Stimulated activated CD4-positive, alpha-beta T cell treated with anti-CD3 and anti-CD28 coated beads, Interleukin-1b, Interleukin-23, amount 100 ng/mL, for 4 hours (primary cell): ENCODE data around the gene PTPRA.
"Not testable (repeated sequence)": the region's sequence is repeated elsewhere in the genome, so short reads cannot be mapped to it uniquely, and the experiment has no call there.

Experiments used
- DNase-seq, 2 donors: peaks; one replicate each; pipeline ENCODE4 v3.0.0-alpha.2; 2020; ENCODE audit warnings: low read depth in 2 of 2

PTPRA gene

DNA sequence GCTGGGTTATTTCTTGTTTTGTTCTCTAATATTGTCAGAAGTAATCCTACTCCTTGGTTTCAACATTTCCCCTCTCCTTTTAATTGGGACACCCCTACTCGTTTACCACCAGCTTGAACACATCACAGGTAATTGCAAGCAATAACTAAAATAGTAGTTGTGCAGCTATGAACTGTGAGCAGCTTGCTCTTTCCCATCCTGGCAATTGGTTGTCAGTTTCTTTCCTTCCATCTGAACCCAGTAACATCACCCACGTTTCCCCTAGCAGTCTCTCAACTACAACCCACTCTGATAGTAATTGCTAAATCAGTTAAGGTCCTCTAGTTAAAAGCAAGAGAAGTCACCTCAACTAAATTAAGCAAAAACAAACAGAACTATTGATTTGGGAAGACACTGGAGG is 122.5 kb downstream of the PTPRA start:
- DNase-seq = no peak

DNA sequence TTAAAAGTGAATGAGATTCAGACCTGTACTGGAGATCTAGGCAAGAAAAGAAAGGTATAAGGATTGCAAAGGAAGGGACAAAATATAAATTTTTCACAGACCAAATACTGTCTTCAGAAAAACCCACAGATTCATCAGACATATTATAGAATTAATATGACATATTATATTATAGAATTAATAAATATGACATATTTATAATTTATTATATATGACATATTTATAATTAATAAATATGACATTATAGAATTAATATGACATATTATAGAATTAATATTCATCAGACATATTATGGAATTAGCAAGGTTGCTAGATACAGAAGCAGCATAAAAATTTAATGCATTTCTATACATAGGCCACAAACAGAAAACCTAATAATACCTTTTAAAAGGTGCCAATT is 125.4 kb downstream of the PTPRA start:
- DNase-seq = no peak

DNA sequence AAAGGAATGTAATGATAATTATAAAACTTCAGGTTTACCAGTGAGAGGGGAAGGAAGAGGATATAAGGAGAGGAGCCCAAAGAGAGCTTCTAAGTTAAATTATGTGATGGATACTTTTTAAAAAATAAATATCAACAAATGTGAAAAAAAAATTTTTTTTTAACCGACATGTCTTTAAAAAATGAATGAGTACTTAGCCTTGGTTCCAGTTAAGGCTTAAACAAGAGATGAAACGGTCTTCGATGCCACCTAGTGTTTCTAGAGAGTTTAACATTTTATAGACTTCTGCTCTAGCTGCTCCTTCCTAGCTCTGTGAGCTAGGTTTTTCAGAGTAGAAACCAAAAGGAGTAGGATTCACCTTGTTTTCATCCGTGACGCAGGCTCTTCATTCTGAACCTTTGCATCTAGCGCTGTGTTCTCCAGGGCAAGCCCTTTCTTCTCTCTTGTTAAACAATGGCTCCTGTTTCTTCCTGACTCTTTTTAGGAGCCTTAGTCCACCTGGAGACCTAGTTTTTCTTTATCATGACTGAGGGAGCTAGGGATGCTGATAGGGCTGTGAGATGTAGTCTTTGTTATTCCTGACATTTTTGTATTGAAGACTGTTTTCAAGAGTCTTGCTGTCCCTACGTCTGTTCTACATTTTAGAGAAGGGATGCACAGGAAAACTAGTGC is 127.7 kb downstream of the PTPRA start:
- DNase-seq = peak in 1 of 2 donors; percentile 17

DNA sequence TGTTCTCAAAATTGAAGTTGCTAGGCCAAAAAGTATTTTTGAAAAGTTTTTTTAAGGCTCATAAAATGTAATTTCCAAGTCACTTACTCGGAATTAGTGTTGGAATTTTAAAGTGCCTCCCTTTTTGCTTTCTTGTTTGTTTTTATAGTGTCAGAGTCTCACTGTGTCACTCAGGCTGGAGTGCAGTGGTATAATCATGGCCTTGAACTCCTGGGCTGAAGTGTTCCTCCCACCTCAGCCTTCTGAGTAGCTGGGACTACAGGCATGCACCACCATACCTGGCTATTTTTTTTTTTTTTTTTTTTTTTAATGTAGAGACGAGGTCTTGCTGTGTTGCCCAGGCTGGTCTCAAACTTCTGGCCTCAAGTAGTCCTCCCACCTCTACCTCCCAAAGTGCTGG is 130.1 kb downstream of the PTPRA start:
- DNase-seq = no peak

DNA sequence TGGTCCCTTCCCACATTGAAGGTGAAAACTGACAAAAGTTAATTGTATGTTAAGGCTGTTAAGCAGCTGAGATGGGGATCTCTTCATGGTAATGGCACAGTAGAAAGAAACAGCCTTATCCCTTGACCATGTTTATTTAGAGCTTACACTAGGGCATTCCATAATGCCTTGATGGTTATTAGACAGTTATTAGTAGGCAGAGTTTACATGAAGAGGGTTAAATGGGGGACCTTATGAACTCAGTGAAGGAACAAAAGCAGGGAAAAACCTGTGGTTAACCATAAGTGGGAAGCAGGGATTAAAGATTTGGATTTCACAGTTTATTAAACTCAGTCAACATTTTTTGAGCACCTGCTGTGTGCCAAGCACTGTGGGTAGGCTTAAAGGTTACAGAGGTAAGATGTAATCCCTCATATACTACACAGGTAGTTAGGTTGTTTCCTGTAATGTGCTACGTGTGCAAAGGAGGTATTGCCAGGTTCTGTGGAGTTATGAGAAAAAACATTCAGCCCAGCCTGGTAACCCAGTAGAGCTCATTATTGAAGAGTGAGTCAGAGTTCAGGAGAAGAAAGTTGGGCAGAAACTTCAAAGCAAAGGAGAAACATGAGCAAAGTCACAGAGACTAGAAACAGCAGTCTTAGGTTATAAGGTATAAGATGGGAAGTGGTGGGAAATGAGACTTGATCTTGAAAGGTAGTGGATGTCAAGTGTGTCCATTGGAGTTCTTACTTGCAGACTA is 137.9 kb downstream of the PTPRA start:
- peak in 1 of 2 donors; percentile 6 for DNase-seq

DNA sequence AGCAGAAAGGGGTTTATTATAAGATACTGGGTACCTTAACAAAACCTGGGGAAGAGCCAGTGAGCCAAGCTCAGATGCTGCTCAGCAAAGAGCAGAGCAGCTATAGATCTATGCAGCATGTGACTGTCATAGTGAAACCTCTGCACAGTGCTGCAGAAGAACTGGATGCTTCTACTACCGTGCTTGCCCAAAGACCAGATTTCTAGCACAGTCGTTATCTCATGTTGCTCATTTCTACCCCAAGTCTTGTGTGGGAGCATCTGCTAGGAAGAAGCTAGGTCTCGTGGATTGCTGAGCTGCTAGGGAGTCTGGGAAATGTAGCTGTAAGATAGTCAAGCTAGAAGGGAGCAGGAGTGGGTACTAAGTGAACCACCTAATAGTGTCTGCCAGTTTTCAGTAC is 138.5 kb downstream of the PTPRA start:
- DNase-seq = no peak

DNA sequence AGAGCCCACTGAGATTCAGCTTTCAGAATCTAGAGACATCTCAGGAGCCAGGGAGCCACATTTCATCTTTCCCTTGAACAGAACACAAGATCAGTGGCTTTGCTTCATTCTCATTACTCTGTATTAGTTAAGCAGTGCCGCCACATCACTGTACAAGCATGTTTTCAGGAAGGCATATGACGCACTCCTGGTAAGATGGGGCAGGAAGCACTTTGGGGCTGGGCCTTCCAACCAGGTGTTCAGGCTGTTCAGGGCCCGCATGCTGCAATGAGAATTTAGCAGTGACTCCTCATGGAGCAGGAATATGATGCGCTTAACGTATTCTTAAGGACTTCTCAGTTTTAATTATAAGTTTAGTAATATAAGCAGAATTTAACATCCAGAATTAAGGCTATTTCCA is 140.5 kb downstream of the PTPRA start:
- DNase-seq = no peak

DNA sequence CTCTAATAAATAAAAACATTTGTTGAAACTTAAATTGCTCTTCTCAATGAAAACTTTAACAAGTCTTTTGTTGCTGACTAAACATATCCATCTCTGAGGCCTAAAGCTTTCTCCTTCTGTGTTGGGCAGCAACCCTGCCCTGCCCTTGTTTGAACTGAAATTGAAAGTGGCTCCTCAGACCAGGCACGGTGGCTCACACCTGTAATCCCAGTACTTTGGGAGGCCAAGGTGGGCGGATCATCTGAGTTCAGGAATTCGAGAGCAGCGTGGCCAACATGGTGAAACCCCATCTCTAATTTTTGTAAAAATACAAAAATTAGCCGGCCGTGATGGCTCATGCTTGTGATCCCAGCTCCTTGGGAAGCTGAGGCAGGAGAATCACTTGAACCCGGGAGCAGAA is 140.9 kb downstream of the PTPRA start:
- no peak for DNase-seq

DNA sequence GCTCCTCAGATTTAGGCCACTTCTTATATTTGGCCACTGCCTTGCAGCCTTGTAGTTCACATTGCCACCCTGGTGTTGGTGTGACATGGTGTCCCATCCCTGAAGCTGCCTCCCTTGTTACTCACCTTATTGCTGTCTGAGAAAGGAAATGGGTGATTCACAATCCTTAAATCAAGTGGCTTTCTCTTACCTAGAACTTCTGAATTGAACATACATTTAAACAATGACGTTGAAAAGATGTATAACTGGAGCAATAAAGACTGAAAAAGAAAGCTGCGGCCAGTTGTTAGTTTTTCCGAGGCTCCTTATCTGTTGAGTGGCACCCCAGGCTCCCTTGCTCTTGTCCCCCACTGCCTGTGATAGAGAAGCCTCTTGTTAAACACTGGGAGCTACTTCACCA is 141.4 kb downstream of the PTPRA start:
- no peak for DNase-seq

DNA sequence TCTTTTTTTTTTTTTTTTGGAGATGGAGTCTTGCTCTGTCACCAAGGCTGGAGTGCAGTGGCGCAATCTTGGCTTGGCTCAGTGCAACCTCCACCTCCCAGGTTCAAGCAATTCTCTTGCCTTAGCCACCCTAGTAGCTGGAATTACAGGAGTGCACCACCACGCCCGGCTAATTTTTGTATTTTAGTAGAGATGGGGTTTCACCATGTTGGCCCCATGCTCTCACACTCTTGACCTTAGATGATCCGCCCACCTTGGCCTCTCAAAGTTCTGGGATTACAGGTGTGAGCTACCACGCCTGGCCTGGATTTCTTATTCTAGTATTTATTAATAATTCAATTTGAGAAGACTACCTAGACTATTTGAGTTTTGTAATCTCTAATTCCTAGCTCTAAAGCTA is 142.0 kb downstream of the PTPRA start:
- DNase-seq = not testable (repeated sequence)

DNA sequence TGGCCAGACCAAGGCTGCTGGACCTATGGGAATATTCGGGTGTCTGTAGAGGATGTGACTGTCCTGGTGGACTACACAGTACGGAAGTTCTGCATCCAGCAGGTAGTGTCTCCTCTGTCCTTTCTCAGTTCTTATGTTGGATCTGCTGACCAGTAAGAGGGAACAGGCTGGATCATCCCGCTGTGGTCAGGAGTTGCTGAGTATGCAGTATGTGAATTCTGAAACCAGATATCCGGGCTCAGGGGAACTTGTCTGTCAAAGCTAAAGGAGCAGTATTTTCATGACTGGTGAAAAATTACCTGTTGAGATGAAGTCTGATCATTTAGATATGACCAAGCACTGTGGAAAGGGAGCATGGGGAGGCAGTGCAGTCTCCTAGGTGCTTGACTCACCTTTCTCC is 148.0 kb downstream of the PTPRA start:
- no peak for DNase-seq

DNA sequence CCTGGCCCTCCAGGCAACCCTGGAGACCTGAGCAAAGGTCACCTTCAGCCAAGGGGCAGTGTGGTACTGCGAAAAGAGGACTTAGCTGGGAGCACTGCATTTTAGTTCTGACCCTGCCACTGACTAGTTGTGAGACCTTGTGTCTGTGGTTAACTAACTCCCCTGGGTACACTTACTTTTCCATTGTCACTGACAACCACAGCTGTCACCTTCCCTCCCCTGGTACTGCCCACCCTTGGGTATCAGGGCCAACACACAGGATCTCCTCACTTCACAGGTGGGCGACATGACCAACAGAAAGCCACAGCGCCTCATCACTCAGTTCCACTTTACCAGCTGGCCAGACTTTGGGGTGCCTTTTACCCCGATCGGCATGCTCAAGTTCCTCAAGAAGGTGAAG is 148.5 kb downstream of the PTPRA start:
- no peak for DNase-seq

DNA sequence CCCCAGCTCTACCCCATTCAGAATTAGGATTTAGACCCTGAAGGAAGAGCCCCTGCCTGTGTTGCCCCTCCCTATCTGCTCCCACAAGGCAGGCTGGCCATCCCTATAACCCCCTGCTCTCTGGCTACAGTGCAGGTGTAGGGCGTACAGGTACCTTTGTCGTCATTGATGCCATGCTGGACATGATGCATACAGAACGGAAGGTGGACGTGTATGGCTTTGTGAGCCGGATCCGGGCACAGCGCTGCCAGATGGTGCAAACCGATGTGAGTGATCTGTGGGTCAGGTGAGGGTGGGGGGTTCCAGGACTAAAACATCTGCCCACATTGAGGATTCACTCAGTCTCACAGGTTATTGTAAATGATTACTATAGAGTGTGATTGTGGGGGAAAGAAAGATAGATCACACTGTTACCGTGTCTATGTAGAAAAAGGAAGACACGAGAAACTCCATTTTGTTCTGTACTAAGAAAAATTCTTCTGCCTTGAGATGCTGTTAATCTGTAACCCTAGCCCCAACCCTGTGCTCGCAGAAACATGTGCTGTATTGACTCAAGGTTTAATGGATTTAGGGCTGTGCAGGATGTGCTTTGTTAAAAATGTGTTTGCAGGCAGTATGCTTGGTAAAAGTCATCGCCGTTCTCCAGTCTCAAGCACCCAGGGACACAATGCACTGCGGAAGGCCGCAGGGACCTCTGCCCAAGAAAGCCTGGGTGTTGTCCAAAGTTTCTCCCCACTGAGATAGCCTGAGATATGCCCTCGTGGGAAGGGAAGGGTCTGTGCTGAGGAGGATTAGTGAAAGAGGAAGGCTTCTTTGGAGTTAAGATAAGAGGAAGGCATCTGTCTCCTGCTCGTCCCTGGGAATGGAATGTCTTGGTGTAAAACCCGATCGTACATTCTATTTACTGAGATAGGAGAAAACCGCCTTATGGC is 149.5 kb downstream of the PTPRA start:
- not testable (repeated sequence) for DNase-seq

DNA sequence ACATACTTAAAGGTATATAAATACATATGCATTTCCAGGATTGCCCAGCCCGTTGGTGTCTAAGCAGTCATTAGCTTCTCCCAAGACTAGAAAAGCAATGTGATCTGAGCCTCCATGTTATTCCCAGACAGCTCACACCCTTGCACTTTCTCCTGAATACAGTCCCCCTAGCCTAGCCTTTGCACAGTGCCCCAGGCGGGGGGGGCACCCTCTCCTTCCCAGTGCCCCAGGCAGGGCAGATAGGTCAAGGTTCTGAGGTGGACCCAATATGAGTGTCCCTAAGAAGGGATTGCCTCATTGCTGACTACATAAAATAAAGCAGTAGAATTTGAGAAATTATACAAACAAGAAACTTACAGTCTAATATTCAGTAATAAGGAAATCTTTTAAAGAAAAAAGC is 154.7 kb downstream of the PTPRA start:
- DNase-seq = no peak

DNA sequence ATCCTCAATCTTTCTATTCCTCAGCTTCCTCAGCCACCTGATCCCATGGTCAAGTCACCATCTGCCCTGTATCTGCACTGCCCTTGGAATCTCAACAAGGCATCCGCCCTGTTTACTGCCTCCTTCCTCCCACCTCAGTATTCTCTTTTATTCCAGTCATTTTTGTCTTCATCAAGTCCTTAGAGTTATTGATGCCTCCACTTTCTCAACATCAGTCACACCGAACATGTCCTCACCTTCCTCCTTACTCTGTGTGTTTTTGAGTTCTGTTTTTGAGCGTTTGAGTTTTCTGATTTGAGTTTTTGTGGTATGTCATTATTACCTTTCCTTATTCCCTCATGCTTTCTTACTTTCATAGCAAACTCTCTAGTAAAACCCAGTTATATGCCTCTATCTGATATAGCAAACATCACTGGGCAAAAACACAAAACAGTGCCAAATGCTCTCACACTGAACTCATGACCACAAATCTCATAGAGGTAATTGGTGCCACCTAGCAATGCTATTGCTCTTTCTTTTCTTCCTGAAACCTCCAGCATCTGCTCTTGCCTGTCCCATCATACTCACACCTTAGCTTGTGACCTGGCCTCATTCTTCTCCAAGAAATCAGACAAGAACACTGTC is 158.4 kb downstream of the PTPRA start:
- no peak for DNase-seq

DNA sequence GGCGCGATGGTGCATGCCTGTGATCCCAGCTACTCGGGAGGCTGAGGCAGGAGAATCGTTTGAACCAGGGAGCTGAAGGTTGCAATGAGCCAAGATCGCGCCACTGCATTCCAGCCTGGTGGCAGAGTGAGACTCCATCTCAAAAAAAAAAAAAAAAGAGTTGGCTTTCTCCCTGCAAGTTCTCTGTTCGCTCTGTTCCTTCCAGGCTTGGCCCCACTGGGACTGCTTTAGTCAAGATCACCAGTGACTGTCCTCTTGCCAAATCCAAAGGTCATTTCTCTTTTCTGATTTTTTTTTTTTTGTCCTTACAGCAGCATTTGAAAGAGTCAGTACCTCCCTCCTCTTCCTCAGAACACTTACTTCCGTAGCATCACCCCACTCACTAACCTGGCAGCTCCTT is 159.3 kb downstream of the PTPRA start:
- no peak for DNase-seq

DNA sequence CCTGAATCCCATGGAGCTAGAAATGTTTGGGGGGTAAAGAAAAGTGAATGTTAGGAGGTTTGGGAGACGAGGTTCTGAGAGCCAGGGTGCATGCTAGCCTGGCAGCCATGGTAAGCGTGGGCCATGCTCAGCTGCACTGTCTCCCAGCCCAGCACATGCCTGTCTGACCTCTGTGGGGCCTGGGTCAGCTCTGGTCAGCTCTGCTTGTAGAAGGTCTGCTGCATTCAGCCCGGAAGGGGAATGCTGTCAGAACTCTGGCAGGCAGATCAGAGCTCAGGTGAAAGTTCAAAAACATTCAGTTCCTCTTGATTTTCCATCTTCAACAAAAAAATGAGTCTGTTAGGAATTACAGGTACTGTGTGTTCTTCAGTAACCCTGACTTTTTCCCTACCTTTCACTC is 164.4 kb downstream of the PTPRA start:
- DNase-seq = no peak

DNA sequence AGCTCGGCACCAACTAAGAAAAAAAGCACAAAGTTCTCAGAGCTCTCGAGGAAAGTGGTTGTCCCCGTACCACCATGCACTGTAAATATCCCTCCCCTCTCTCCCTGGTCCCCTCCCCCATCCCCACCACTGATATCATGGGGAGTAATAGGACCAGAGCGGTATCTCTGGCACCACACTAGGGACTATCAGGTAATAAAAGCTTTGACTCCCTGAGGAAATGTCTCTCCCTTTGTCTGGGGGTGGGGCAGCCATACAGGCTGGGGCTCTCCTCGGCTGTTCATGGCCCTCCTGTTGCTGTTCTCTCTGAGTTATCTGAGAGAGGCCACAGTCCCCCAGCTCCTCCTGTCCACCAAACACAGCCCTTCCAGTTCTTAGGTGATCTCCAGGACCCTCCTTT is 165.2 kb downstream of the PTPRA start:
- DNase-seq = no peak

DNA sequence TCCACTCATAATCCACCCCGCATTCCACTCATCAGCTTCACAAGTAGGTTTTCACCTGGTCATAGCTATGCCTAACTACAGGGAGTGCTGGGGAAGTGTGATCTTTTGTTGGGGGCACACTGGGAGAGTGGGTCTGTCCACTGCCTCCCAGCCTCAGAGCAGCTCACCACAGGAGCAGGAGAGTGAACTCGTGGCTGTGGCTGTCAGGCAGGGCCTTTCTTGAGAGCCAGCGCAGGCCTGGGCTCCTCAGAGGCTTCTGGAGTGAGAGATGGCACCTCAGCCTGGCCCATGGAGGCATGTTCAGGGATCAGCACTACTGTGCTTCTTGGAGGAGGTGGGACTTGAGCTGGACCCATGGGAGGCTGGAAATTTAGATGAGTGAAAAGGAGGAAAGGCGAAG is 166.1 kb downstream of the PTPRA start:
- DNase-seq = no peak

DNA sequence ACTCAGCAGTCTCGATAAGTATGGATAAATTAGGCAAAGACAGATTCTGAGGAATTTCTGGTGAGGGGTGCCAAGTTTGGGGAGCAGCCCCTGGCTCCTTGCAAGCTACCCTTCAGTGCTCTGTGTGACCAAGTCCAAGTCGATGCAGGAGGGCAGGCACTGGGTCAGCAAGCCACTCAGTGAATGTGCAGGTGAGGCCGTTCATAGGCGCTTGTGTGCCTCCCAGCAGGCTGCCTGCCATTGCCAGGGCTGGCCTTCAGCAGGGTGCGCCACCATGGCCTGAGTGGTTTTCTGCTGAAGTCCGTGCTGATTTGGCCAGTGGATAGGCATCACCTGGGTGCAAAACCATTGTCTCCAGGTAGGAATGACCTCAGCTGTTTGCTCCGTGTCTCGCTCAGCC is 166.8 kb downstream of the PTPRA start:
- no peak for DNase-seq

DNA sequence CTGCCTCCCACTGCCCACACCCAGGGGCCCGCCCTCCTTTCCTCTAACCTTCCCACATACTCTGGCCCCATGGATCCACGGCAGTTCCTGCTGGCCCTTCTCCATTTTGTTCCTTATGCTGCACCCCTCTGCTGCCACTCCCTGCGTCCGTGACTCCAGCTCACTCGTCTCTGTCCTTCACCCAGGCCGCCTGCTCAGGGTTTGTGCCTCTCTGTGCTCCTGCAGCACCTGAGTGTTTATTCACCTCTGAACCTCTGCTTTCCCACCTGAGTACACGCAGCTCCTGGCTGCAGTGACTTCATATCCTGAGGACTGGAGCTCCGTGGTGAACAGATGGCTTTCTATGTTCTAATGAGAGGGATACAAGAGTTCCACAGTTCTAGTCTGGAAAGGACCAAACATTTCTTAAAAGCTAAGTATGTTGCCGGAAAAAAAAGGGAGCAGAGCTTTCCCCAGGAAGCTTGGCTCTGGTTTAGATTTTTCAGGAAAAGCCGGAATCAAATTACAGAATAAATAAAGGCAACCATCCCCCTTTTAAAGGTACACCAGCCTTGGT is 168.7 kb downstream of the PTPRA start:
- DNase-seq = no peak

DNA sequence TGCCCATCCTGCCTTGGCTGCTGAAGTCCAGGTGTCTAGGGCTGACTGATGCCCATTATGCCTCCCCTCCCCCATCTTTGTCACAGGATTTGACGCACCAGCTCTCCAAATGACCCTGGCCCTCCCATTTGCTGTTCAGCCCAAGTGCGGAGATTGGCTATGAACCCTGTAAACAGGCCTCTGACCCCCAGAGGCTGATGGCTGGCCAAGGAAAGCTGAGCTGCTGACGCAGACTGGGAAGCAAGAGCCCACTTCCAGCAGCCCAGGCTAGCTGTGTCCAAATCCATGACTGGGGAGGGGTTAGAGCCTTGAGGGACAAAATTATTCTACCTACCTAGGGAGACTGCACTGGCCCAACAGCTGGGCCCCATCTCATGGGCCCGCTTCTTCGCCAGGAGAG is 169.3 kb downstream of the PTPRA start:
- DNase-seq = no peak
